Stomach (tissue), 4 donors: Measurements from ENCODE around the gene SF3A2.

Experiments
- EP300 ChIP-seq: sonication (generic); formaldehyde crosslinking; IDR thresholded peaks from one replicate; pipeline ENCODE4 v1.6.1; 2017; ENCODE audit warnings: antibody characterized with exemption
- POLR2A ChIP-seq, 4 donors: fragments of 450-650 bp; IDR thresholded peaks; one replicate each; pipeline ENCODE4 v1.6.1; 2016; ENCODE audit warnings: antibody characterized with exemption in 4 of 4, control low read depth in 2 of 4, mild to moderate bottlenecking in 1 of 4, moderate library complexity in 1 of 4
- TF ChIP-seq, protein P1 (sequence below), 7 experiments: fragments of 450-650 bp in 4 of 7; fragments of 200-600 bp in 3 of 7; sonication (generic) in 3 of 7; IDR thresholded peaks; one replicate each; pipeline ENCODE4 v1.5.1; 2016 to 2019; ENCODE audit warnings: antibody characterized with exemption in 7 of 7, control low read depth in 2 of 7, mild to moderate bottlenecking in 1 of 7

GRCh38 chr19:2224754-2225349, 11.8 kb upstream of the SF3A2 start:
- TF ChIP-seq, protein P1, sequence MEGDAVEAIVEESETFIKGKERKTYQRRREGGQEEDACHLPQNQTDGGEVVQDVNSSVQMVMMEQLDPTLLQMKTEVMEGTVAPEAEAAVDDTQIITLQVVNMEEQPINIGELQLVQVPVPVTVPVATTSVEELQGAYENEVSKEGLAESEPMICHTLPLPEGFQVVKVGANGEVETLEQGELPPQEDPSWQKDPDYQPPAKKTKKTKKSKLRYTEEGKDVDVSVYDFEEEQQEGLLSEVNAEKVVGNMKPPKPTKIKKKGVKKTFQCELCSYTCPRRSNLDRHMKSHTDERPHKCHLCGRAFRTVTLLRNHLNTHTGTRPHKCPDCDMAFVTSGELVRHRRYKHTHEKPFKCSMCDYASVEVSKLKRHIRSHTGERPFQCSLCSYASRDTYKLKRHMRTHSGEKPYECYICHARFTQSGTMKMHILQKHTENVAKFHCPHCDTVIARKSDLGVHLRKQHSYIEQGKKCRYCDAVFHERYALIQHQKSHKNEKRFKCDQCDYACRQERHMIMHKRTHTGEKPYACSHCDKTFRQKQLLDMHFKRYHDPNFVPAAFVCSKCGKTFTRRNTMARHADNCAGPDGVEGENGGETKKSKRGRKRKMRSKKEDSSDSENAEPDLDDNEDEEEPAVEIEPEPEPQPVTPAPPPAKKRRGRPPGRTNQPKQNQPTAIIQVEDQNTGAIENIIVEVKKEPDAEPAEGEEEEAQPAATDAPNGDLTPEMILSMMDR (IDR thresholded peaks at IDR 0.05): no peak
- TF ChIP-seq POLR2A (IDR thresholded peaks at IDR 0.05) (no peak), EP300 (no peak)
